ENCODE measurements around the gene STX8. TPM values are rescaled to one million over a fixed set of nuclear protein-coding genes. Genes with fewer than 3 reads are reported as not detected.

The STX8 gene
- total and polyA plus RNA-seq, 4 donors, result 14.7 to 39.5 (median 28.7) TPM

- no peak for DNase-seq (ENCODE audit: low spot score)
- no peak overlapping the region for H3K27ac ChIP-seq (ENCODE audit: low read depth in 1 of 2, low read length in 2 of 2)
- H3K36me3 ChIP-seq (ENCODE audit: control insufficient read depth in 4 of 4, insufficient read depth in 3 of 4, low read depth in 1 of 4, low read length in 3 of 4), result peaks cover 0 to 4% (median 2%) of the 10 kb centered on the region in 4 donors
- no peaks in the 10 kb centered on the region for H3K4me1 ChIP-seq (ENCODE audit: control insufficient read depth in 4 of 4, insufficient read depth in 4 of 4, low read length in 3 of 4)
- no peak for TF ChIP-seq FOXA1 (IDR thresholded peaks at IDR 0.05)
- TF ChIP-seq JUND (IDR thresholded peaks at IDR 0.05), result no peak
- TF ChIP-seq NR2F2 (IDR thresholded peaks at IDR 0.05), result no peak
- no peak for TF ChIP-seq EGR1 (IDR thresholded peaks at IDR 0.05; ENCODE audit: low read depth in 2 of 2)
- TF ChIP-seq, protein P1, sequence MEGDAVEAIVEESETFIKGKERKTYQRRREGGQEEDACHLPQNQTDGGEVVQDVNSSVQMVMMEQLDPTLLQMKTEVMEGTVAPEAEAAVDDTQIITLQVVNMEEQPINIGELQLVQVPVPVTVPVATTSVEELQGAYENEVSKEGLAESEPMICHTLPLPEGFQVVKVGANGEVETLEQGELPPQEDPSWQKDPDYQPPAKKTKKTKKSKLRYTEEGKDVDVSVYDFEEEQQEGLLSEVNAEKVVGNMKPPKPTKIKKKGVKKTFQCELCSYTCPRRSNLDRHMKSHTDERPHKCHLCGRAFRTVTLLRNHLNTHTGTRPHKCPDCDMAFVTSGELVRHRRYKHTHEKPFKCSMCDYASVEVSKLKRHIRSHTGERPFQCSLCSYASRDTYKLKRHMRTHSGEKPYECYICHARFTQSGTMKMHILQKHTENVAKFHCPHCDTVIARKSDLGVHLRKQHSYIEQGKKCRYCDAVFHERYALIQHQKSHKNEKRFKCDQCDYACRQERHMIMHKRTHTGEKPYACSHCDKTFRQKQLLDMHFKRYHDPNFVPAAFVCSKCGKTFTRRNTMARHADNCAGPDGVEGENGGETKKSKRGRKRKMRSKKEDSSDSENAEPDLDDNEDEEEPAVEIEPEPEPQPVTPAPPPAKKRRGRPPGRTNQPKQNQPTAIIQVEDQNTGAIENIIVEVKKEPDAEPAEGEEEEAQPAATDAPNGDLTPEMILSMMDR (IDR thresholded peaks at IDR 0.05; ENCODE audit: low read depth, low read length, missing input control), result no peak
- no peak for TF ChIP-seq FOXA2 (IDR thresholded peaks at IDR 0.05)
- no peak for TF ChIP-seq SP1 (IDR thresholded peaks at IDR 0.05)
- TF ChIP-seq HNF4A (conservative IDR thresholded peaks at IDR 0.05), result no peak
- no peak for TF ChIP-seq YY1 (IDR thresholded peaks at IDR 0.05)
- no peaks in the 10 kb centered on the region for H3K27me3 ChIP-seq (ENCODE audit: control insufficient read depth in 4 of 4, insufficient read depth in 4 of 4, low read length in 3 of 4)
- H3K9me3 ChIP-seq (ENCODE audit: control insufficient read depth in 4 of 4, low read length in 3 of 4), result peaks cover 0 to 11% (median under 1%) of the 10 kb centered on the region in 4 donors
- no peak overlapping the region for H3K9ac ChIP-seq (ENCODE audit: low read depth in 1 of 2, low read length in 2 of 2)
- H3K4me3 ChIP-seq (ENCODE audit: low read depth in 1 of 3, low read length in 3 of 3), result no peak overlapping the region
- WGBS, result 94% methylated on average over 13 of the region's 13 CpGs
Observed at GRCh38 chr17:9219631-9220397, 355.8 kb downstream of the STX8 start.

- Histone ChIP-seq H3K36me3 (ENCODE audit: control insufficient read depth in 4 of 4, insufficient read depth in 3 of 4, low read depth in 1 of 4, low read length in 3 of 4) (peaks cover 0 to 4% (median 2%) of the 10 kb centered on the region in 4 donors), H3K9ac (ENCODE audit: low read depth in 1 of 2, low read length in 2 of 2) (no peak overlapping the region), H3K4me1 (ENCODE audit: control insufficient read depth in 4 of 4, insufficient read depth in 4 of 4, low read length in 3 of 4) (no peaks in the 10 kb centered on the region), H3K27me3 (ENCODE audit: control insufficient read depth in 4 of 4, insufficient read depth in 4 of 4, low read length in 3 of 4) (no peaks in the 10 kb centered on the region), H3K4me3 (ENCODE audit: low read depth in 1 of 3, low read length in 3 of 3) (no peak overlapping the region), H3K27ac (ENCODE audit: low read depth in 1 of 2, low read length in 2 of 2) (no peak overlapping the region), H3K9me3 (ENCODE audit: control insufficient read depth in 4 of 4, low read length in 3 of 4) (peaks cover 0 to 11% (median under 1%) of the 10 kb centered on the region in 4 donors)
- WGBS, result 97% methylated on average over 15 of the region's 15 CpGs
- no peak for TF ChIP-seq TAF1 (conservative IDR thresholded peaks at IDR 0.05)
- TF ChIP-seq, protein P1 (IDR thresholded peaks at IDR 0.05; ENCODE audit: low read depth, low read length, missing input control), result no peak
- DNase-seq (ENCODE audit: low spot score), result no peak
Observed at GRCh38 chr17:9218911-9219310, 356.7 kb downstream of the STX8 start.

GRCh38 chr17:9218064-9218635 lies 357.5 kb downstream of the STX8 start:
- WGBS, result 96% methylated on average over 8 of the region's 8 CpGs
- Histone ChIP-seq H3K27me3 (ENCODE audit: control insufficient read depth in 4 of 4, insufficient read depth in 4 of 4, low read length in 3 of 4) (no peaks in the 10 kb centered on the region), H3K9me3 (ENCODE audit: control insufficient read depth in 4 of 4, low read length in 3 of 4) (peaks cover 0 to 11% (median under 1%) of the 10 kb centered on the region in 4 donors), H3K36me3 (ENCODE audit: control insufficient read depth in 4 of 4, insufficient read depth in 3 of 4, low read depth in 1 of 4, low read length in 3 of 4) (peaks cover 0 to 4% (median 2%) of the 10 kb centered on the region in 4 donors), H3K4me1 (ENCODE audit: control insufficient read depth in 4 of 4, insufficient read depth in 4 of 4, low read length in 3 of 4) (no peaks in the 10 kb centered on the region), H3K27ac (ENCODE audit: low read depth in 1 of 2, low read length in 2 of 2) (no peak overlapping the region), H3K9ac (ENCODE audit: low read depth in 1 of 2, low read length in 2 of 2) (no peak overlapping the region), H3K4me3 (ENCODE audit: low read depth in 1 of 3, low read length in 3 of 3) (no peak overlapping the region)
- no peak for DNase-seq (ENCODE audit: low spot score)
- no peak for TF ChIP-seq GABPA (IDR thresholded peaks at IDR 0.05 in 1 of 2, conservative IDR thresholded peaks at IDR 0.05 in 1 of 2)
- no peak for TF ChIP-seq SP1 (IDR thresholded peaks at IDR 0.05)
- TF ChIP-seq RXRA (IDR thresholded peaks at IDR 0.05), result no peak
- TF ChIP-seq EGR1 (IDR thresholded peaks at IDR 0.05; ENCODE audit: low read depth in 2 of 2), result no peak
- no peak for TF ChIP-seq HNF4G (IDR thresholded peaks at IDR 0.05)

Data from liver (tissue), 9 donors.